22Rv1 (cell line): ENCODE results near the gene SLC8A1.

Experiments
- CTCF ChIP-seq: fragments of 450-650 bp; IDR thresholded peaks from 2 replicates; pipeline ENCODE4 v1.5.1; 2017; ENCODE audit warnings: mild to moderate bottlenecking
- ZFX ChIP-seq: fragments of 450-650 bp; IDR thresholded peaks from 2 replicates; pipeline ENCODE4 v1.6.1; 2017; ENCODE audit warnings: antibody characterized with exemption, borderline replicate concordance

- TF ChIP-seq CTCF (no peak), ZFX (no peak)
These were observed 31.4 kb downstream of the SLC8A1 start for GRCh38 chr2:40420478-40420877.
